ENCODE results near the gene KCND2. TPM values are rescaled to one million over a fixed set of nuclear protein-coding genes. Genes with fewer than 3 reads are reported as not detected.
A peak's percentile ranks its signal among the peaks of the same experiment; 100 is the strongest.

The KCND2 gene
- total and polyA plus RNA-seq, 7 donors: under 0.01 to 3.3 (median 1.3) TPM; not detected in 1

- H3K9me3 ChIP-seq: no peaks in the 10 kb centered on the region
- no peaks in the 10 kb centered on the region for H3K36me3 ChIP-seq
- intact Hi-C loops (cut with DNase I): loop anchor here (10.0 kb wide), 1 partner anchor 354 kb away; no protein-coding TSS in a partner anchor
- no peak for DNase-seq
- H3K4me1 ChIP-seq: peaks cover 0 to 51% (median 23%) of the 10 kb centered on the region in 4 donors
- H3K4me3 ChIP-seq: no peak overlapping the region
- TF ChIP-seq CTCF (IDR thresholded peaks at IDR 0.05): no peak
- no peak for TF ChIP-seq EP300 (IDR thresholded peaks at IDR 0.05)
- TF ChIP-seq POLR2AphosphoS5 (IDR thresholded peaks at IDR 0.05): no peak
- TF ChIP-seq POLR2A (IDR thresholded peaks at IDR 0.05): no peak
- no peaks in the 10 kb centered on the region for H3K27me3 ChIP-seq
- H3K27ac ChIP-seq: peak overlapping the region in 2 of 4 donors; percentile 43 to 80
Observed at GRCh38 chr7:120731271-120731670, 458.3 kb downstream of the KCND2 start.

GRCh38 chr7:120732256-120732655 lies 459.3 kb downstream of the KCND2 start:
- no peak for TF ChIP-seq POLR2A (IDR thresholded peaks at IDR 0.05)
- no peak for TF ChIP-seq CTCF (IDR thresholded peaks at IDR 0.05)
- no peak for TF ChIP-seq EP300 (IDR thresholded peaks at IDR 0.05)
- no peak for TF ChIP-seq POLR2AphosphoS5 (IDR thresholded peaks at IDR 0.05)
- H3K4me1 ChIP-seq: peaks cover 0 to 54% (median 23%) of the 10 kb centered on the region in 4 donors
- H3K9me3 ChIP-seq: no peaks in the 10 kb centered on the region
- peak overlapping the region in 1 of 4 donors; percentile 80 for H3K27ac ChIP-seq
- no peak for DNase-seq
- no peaks in the 10 kb centered on the region for H3K27me3 ChIP-seq
- intact Hi-C loops (cut with DNase I): loop anchor here (10.0 kb wide), 1 partner anchor 353 kb away; no protein-coding TSS in a partner anchor
- H3K4me3 ChIP-seq: no peak overlapping the region
- H3K36me3 ChIP-seq: no peaks in the 10 kb centered on the region

DNA sequence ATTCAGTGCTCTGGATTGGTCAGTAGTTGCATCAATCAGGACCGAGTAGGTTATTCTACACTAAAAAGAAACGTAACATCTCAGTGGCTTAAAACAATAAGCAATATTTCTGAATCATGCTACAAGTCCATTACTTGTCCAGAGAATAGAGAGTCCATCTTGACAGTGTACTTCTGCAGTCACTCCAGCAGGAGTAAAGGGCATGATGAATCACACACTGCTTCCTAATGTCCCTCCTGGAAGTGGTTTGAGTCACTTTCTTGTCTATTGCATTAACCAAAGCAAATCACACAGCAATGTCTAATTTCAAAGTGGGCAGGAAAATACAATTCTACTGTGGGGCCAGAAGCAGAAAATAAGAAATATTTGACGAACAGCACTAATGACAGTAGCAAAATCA lies 460.2 kb downstream of the KCND2 start:
- intact Hi-C loops (cut with DNase I): loop anchor here (10.0 kb wide), 1 partner anchor 352 kb away; no protein-coding TSS in a partner anchor
- 85 to 86% methylated on average over 3 of the region's 3 CpGs for WGBS, 2 donors

DNA sequence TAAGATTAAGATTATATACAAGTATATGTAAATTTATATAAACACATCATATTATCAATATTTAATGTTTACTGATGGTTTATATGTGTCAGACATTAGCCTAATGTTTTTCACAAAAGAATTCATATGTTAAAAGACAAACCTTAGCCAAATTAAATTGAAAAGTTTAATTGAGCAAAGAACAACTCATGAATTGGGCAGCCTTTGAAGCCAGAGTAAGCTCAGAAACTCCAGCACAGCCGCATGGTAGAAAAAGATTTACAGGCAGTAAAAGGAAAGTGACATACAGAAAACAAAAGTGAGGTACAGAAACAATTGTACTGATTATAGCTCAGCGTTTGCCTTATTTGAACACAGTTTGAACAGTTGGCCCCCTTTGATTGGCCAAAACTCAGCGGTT lies 460.9 kb downstream of the KCND2 start:
- Histone ChIP-seq H3K36me3 (no peaks in the 10 kb centered on the region), H3K27me3 (no peaks in the 10 kb centered on the region), H3K27ac (peak overlapping the region in 3 of 4 donors; percentile 53 to 76 (median 60)), H3K9me3 (no peaks in the 10 kb centered on the region), H3K4me3 (no peak overlapping the region), H3K4me1 (peaks cover 0 to 55% (median 23%) of the 10 kb centered on the region in 4 donors)
- DNase-seq: no peak
- TF ChIP-seq CTCF (IDR thresholded peaks at IDR 0.05) (no peak), POLR2AphosphoS5 (IDR thresholded peaks at IDR 0.05) (peak in 1 of 4 donors; percentile 12)
- WGBS, 2 donors: 64 to 81% methylated on average over 3 of the region's 3 CpGs
- intact Hi-C loops (cut with DNase I): loop anchor here (10.0 kb wide), 1 partner anchor 351 kb away; no protein-coding TSS in a partner anchor

More for the DNA sequence above, 460.2 kb downstream of the KCND2 start:
- H3K9me3 ChIP-seq: no peaks in the 10 kb centered on the region
- H3K4me1 ChIP-seq: peaks cover 0 to 57% (median 23%) of the 10 kb centered on the region in 4 donors
- no peak overlapping the region for H3K4me3 ChIP-seq
- no peak for DNase-seq
- H3K27ac ChIP-seq: peak overlapping the region in 3 of 4 donors; percentile 53 to 76 (median 59)
- no peak for TF ChIP-seq CTCF (IDR thresholded peaks at IDR 0.05)
- no peak for TF ChIP-seq POLR2A (IDR thresholded peaks at IDR 0.05)
- TF ChIP-seq EP300 (IDR thresholded peaks at IDR 0.05): no peak
- TF ChIP-seq POLR2AphosphoS5 (IDR thresholded peaks at IDR 0.05): no peak
- H3K36me3 ChIP-seq: no peaks in the 10 kb centered on the region
- no peaks in the 10 kb centered on the region for H3K27me3 ChIP-seq

GRCh38 chr7:120735791-120736190 lies 462.8 kb downstream of the KCND2 start:
- H3K4me3 ChIP-seq: no peak overlapping the region
- H3K4me1 ChIP-seq: peaks cover 0 to 47% (median 22%) of the 10 kb centered on the region in 4 donors
- 35% methylated on average over 2 of the region's 2 CpGs for WGBS, 2 donors
- no peaks in the 10 kb centered on the region for H3K36me3 ChIP-seq
- H3K27me3 ChIP-seq: no peaks in the 10 kb centered on the region
- TF ChIP-seq POLR2A (IDR thresholded peaks at IDR 0.05) (no peak), POLR2AphosphoS5 (IDR thresholded peaks at IDR 0.05) (no peak)
- H3K9me3 ChIP-seq: no peaks in the 10 kb centered on the region
- H3K27ac ChIP-seq: peak overlapping the region in 1 of 4 donors; percentile 76
- intact Hi-C loops (cut with DNase I): loop anchor here (10.0 kb wide), 1 partner anchor 349 kb away; no protein-coding TSS in a partner anchor
- no peak for DNase-seq
